Stimulated activated CD4-positive, alpha-beta T cell treated with anti-CD3 and anti-CD28 coated beads, TNF-alpha, amount 100 ng/mL, for 24 hours (primary cell): ENCODE results near the gene PCBP2.

Source experiments
- DNase-seq, 3 experiments: peaks; one replicate each; pipeline ENCODE4 v3.0.0-alpha.2; 2020; ENCODE audit warnings: low read depth in 3 of 3

Gene PCBP2

DNA sequence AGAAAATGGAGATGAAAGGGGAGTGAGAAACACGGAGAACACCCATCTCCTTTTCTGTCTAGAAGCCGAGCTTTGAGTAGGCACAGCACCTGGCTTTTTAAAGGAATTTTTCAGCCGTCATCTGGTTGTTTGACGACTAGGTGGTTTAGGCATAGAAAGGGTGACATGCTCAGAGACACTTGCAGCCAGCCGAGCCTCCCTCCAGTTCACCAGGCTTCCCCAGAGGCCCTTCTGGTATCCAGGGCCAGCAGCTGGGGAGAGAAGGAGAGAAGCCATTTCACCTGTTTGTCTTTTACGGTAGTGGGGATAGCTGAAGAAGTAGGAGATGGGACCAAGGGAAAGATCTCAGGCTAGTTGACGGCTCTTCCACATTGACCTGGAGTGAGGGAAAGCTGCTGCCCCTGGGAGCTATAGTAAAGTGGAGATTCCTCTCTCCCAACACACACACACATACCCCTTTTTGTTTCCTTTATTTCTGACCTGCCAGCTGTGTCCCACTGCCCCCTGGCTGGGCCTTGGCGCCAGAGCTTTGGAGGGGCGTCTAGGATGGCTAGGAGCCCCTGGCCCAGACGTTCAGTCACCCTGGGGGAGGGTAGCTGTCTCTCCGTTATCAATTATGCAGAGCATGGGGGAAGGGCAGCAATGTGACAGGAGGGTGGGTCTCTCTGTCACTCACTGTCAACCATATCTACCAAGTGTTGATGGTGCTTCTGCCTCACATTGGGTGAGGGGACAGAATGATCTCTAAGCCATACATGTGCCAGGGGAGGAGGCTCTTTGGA, 41.9 kb downstream of the PCBP2 start:
- DNase-seq = no peak

DNA sequence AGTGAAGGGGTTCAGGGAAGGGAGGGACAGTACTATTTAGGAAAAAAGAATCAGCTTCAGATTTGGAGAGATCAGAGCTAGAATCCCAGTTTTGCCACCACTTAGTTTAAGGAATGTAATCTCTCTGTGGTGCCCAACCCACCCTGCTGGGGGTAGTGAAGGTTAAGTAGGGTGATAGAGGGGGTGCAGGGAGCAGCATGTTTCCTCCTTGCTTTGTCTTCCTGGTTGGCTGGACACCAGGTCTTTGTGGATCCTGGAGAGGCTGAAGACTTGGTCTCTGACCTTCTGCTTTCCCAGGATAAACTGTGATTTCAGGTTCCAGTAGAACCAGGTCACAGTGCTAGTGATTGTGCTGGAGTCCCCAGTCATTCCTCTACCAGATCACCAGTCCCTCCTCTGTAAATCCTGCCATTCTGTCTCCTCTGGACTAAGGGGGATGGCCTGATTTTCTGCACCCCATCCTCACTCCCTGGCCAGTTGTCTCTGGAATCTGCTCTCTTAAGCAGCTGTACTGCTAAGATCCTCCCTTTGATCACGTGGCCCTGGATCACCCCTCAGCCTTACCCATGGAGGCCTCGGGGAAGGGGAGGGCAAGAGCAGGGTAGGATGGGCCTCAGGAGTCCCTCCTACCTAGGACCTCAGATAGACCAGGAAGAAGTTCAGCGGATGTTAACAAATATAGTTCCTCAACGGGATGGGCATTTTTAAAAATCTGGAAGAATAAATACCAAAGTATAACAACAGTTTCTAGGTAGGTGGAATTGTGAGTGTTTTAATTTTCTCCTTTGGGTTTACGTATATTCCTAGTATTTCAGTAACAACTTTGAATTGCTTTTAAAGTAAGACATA, 44.2 kb downstream of the PCBP2 start:
- no peak for DNase-seq

DNA sequence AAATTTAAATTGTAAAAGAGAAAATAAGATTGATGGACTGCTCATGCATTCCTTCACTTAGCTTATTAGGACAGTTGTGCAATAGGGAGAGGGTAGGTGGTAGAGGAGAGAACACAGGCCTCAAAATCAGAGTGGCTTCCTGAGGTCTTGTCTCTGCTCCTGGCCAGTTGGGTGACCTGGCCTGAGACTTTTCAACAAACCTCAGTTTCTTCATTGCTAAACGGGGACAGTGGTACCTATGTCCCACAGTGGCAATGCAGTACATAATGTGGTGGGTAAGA, 44.8 kb downstream of the PCBP2 start:
- DNase-seq = no peak

DNA sequence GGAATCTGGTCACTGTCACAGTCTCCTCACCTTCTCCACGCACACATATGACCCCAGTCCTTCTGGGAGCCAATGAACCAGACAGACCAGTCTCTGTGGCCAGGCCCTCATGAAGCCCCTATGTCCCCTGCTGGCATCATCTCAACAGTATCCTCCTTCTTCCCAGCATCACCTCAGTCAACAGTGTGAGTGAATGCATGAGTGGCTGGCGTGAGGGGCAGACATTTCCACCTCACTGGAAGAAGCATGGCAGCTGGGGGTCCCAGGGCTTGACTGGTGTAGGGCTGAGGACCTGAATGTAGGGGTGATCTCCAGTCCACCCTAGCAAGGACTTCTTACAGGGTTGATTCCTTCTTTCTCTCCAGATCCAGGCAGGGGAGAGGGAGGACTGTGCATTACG, 45.6 kb downstream of the PCBP2 start:
- no peak for DNase-seq

DNA sequence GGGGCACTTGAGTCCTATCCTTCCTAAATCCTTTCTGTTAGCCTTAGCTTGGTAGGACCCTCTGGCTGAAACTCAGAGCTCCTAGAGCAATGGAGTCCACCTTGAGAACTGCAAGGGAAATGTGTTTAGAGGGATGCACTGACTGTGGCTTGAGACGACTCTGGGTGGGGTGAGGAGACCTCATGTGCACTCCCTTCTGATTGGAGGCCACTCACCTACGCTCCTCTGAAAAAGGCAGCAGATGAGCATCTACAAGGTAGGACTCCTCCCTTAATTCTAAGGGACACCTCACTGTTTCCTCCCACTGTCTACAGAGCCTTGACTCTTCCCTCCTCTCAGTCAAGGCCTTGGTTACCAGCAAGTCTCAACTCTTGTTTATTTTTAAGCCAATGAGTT, 46.3 kb downstream of the PCBP2 start:
- DNase-seq = no peak

DNA sequence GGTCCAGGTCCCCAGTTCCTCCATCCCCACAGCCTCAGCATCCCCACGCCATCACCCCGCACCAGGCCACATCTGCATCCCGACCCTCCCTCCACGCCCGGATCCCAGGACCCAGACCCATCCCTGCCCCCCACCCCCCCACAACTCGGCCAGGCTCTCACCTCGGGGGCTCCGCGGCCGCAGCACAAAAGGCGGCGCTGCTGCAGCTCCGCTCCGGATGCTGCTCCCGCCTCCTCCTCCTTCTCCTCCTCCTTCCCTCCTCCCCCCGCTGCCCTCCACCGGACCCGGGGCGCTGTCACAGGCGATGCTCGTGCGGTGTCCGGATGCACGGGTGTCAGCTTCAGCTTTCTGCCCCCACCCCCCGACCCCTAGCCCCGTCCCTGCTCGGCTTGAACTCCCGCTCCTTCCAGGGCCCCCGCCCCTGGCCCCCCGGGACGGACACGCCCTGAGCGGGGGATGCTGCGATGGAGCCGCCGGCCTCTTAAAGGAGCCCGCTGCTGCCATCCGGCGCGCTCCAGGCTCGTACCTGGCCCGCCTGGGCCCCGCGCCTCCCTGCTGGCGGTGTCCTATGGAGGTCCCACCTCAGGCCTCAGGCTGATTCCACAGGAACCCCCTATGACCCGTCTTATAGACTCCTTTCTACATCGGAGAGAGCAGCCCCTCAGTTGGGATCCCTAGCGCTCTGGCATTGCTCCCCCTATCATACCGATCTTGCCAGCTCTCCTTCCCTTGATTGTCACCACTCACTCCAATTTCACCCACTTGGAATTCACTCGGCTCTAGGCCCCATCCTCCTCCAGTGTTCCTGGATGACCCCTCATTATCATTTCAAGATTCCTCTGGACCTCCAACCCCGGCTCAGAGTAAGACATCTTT, 47.6 kb downstream of the PCBP2 start, which contains the start of gene MAP3K12:
MAP3K12 (minus strand) TSS at position 193 of the 876 bp plus-strand sequence. CDS start 12,067 bp downstream, outside the sequence.
- DNase-seq = peak; percentile 25 to 65 (median 31)

DNA sequence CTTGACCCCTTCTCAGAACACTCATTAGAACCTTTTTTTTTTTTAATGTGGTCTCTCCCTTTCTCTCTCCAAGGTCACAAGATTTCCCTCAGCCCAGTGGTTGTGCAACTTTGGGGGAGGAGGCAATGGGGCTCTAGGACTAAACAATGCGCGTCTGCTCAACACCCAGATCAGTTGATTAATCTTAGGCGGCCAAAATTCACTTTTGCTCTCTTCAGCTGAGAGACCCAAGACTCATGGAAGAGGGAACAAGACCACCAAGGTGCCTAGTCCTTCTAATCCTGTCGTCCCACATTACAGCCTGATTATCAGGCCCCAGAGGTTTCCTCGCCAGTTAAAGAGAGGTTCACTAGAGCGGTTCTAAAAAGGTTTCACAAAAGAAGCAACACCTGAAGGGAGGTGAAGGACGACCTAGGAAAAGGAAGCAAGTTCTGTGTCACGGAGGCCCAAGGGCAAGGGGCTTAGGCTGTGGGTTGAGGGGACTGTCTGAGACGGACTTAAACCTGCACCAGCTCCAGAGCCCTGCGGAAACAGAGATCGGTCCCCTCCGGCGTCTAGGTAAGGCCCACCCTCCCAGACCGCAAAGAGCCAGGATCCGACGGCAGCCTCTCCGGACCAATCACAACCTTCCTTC, 48.4 kb downstream of the PCBP2 start:
- no peak for DNase-seq

DNA sequence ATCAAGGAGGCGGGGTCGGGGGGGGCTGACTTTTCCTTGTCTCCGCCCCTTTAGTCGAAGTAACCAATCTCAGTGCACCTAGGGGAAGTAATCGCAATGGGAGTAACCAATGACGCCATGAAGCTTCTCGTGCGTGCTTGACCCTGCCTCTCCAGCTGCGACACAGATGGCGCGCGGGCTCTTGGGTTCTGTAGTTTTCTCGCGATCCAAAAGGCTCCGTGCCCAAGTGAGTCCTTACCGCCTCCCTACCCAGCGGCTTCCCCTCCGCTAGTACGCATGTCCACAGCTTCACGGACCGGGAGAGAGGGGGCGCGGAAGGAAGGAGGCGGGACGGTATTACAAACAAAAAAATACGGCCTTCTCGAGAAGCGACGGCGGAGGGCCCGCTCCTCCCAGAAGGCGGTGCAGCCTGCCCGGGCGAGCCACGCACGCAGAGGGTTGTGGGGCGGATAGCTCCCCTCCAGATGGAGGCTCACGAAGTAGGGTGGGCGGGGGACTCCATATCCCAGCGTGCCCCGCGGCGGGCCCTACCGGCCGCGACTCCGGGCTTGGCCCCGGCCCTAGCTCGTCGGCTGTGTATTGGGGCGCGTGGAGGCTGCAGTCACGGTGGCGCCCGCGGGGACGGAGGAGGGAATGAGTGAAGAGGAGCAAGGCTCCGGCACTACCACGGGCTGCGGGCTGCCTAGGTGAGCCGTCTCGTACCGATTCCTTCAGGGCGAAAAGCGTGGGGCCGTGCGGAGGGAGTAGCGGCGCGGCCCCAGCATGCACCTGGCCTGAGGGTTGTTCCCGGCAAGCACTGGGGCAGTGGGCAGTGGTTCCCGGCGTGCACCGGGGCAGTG, 49.1 kb downstream of the PCBP2 start, which contains the start of gene TARBP2:
TARBP2 (plus strand) TSS at position 508 of the 839 bp plus-strand sequence; CDS start at position 634, 126 bp downstream.
- peak; percentile 91 to 98 (median 96) for DNase-seq

DNA sequence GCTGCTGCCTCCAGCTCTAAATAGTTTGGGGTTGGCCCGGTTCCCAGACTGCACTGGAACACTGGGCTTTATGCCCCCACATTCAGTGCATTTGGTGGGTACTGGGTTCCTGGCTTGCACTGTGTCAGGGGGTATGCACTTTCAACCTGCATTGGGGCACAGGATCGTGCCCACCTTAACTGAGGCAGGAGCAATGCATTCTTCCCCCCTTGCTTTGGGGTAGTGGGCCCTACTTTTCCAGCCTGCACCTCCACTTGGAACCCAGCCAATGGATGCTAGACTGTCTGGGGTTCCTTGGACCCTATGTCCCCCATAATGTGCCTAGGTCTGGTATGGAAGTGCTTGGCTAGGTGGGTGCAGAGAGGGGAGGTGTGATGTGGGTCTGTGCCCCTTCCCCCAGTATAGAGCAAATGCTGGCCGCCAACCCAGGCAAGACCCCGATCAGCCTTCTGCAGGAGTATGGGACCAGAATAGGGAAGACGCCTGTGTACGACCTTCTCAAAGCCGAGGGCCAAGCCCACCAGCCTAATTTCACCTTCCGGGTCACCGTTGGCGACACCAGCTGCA, 49.8 kb downstream of the PCBP2 start:
- no peak for DNase-seq

DNA sequence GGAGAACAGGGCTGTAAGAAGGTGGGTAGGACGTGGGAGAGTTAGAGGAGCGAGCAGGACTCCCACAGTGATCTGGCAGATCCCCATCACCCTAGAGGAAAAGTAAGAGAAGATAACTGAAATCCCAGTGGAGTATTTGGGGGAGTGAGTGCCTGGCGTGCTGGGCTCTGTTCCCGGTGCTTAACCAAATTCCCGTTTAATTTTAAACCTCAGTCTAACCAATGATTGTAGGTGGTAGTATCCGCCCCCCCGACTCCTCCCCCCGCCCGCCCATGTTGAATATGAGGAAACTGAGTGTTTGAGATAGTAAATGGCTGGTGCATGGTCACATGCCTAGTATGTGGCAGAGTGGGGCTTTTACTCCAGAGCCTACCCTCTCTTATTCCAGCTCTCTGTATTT, 50.4 kb downstream of the PCBP2 start:
- DNase-seq = no peak

DNA sequence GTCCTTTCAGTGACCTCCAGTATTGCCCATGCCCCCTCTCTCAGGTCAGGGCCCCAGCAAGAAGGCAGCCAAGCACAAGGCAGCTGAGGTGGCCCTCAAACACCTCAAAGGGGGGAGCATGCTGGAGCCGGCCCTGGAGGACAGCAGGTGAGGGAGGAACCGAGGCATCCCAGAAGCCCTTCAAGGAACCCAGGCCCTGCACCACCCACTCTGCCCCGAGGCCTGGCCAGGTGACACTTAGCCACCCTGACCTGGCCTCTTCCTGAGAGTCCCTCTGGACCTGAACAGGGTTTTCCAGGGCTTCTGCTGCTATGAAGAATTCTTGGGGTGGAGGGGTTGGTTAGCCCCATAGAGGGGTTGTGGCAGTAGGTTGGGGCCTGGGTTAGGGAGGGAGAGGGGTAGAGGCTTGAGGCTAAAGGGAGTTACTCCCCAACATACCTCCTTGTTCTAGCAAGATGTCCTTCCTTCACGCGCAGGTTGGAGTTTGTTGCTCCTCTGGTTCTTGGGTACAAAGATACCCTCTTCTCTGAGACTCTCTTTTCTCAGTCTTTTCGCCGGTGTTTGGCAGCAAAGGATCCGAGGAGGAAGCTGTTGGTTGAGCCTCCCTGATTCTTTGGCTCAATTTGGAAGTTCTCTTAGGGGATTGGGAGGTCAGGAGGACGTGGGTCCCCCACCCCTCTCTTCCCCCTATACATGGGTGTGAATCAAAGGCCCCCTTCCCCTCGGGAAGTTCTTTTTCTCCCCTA, 51.3 kb downstream of the PCBP2 start:
- DNase-seq = no peak

DNA sequence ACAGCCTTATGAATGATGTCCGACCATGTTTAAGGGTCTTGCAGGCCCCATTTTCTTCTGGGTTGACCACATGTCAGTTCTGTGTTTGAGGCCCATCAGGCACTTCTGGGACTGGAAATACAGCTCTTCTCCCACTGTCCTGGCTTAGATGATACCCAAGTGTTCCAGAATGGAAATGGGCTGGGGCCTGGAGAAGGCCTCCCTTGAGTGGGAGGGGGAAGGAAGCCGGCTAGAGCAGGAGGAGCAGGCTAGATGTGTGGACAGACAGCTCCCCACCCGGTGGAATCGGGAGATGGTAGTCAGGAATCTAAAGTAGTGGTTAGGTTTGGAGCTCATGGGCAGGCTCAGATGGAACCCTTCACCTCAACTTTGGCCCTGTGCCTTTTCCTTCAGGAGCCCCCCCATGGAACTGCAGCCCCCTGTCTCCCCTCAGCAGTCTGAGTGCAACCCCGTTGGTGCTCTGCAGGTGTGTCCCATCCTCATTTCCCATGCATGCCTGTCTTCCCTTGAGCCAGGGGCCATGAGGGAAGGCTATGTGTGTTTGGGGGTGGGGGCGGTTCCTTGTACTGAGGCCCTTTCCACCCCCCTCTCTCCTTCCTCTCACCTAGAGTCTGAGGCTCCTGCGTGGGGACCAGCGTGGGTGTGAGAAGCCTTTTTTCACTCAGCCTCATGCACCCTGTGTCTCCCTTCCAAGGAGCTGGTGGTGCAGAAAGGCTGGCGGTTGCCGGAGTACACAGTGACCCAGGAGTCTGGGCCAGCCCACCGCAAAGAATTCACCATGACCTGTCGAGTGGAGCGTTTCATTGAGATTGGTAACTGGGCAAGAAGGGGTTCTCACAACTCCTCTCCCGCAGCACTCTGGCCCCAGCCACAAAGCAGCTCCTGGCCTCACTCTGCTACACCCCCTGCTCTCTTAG, 52.4 kb downstream of the PCBP2 start:
- DNase-seq = no peak

DNA sequence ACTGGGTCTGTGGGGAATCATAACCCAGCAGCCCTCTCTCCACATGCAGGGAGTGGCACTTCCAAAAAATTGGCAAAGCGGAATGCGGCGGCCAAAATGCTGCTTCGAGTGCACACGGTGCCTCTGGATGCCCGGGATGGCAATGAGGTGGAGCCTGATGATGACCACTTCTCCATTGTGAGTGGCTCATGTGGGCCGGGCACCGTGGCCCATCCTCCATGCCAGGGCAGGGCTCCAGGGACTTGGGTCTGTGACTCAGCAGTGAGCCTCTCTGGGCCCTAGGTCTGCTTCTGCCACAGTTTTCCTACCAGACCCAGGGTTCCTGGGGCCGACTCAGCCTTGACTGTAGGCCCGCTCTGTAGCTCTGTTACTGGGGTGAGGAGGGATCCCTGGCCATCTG, 53.2 kb downstream of the PCBP2 start:
- no peak for DNase-seq

DNA sequence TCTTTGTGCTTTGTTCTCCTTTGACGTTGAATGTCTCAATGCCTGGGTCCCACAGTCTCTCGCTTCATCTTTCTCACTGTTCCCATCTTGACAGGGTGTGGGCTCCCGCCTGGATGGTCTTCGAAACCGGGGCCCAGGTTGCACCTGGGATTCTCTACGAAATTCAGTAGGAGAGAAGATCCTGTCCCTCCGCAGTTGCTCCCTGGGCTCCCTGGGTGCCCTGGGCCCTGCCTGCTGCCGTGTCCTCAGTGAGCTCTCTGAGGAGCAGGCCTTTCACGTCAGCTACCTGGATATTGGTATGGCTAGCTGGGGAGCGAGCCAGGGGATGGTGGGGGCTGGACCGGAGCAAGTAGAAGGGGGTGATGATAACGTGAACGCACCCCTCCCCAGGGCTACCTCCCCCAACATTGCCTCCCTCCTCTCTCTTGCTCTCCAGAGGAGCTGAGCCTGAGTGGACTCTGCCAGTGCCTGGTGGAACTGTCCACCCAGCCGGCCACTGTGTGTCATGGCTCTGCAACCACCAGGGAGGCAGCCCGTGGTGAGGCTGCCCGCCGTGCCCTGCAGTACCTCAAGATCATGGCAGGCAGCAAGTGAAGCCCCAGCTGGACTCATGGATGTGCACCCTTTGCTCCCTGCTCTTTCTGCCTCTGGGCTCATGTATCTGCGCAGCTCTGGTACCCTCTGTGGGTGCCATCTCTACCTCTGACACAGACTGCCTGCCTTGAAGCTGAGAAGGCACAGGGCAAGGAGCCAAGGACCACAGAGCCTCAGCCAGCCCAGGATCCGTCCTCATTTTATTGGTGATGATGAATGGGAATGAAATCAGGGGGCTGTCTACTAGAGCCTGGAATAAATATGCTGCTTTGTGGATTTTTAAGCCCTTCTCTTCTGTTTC, 53.9 kb downstream of the PCBP2 start:
- DNase-seq = no peak

DNA sequence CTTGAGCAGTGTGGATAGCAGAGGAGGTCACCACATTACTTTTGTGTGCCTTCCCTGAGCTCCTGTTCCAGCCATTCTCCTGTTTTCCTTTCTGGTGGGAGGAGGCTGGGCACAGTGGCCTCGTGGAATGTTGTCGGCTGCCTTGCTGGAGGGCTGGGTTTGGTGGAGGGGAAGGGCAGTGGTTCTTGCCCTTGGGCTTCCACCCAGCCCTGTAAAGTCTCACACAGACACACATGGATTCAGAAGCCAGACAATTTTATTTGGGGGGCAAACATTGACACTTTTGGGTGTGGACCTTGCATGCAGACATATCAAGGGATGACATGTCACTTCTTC, 54.5 kb downstream of the PCBP2 start:
- DNase-seq = no peak

DNA sequence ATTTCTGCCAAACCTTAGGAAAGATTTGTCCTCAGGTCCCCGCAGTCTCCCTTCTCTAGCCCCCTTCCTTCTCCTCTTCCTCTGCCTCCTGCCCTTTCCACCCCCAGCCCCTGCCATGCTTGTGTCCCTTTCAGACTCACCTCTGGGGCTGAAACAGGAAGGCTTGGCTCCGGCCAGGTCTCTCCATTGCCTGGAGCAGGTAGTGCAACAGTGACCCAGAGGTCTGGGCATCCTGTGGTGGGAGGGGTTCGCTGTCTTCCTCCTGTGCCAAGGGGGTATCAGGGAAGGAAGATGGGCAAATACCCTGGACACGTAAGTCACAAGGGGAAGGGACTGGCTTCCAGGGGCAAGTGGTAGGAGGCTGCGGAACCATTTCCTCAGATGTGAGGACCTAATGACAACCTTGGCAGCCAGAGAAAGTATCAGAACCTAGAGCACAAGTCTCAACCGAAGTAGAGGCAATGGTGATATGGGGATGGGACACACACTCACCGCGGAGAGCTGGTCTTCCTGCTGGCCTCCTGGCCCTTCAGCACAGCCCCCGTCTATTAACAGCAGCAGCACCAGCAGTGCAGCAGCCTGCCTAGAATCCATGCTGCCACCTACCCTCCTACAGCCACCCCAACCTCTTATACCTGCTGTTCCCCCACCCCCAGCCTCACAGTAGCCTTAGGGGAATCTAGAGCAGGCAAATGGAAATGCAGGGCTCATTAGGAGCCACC, 55.1 kb downstream of the PCBP2 start, which contains the start of gene NPFF:
NPFF (minus strand) TSS at position 604 of the 722 bp plus-strand sequence; CDS start at position 594, 10 bp downstream.
- no peak for DNase-seq

DNA sequence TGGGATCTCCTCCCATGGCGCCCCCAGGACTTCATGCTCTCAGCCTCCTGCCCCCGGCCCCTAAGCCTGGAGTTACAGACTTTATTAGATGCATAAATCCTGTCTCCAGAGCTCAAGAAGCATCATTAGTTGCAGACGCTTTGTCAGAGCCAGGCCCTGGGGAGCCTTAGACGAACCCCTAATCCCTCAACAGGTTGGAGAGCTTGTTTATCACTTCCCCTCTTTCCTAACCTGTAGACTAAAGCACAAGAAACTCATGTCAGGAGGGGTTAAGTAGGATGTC, 55.6 kb downstream of the PCBP2 start:
- DNase-seq = no peak
